HG03342 (cell line): Measurements from ENCODE around the gene RPS27.

Experiments used
- ATAC-seq: cut with Tn5 transposase; IDR thresholded peaks from one replicate; pipeline ENCODE4 v1.9.1; 2021; ENCODE audit warnings: mild to moderate bottlenecking, moderate library complexity; ENCODE audit not compliant: unreplicated experiment

RPS27 gene

DNA sequence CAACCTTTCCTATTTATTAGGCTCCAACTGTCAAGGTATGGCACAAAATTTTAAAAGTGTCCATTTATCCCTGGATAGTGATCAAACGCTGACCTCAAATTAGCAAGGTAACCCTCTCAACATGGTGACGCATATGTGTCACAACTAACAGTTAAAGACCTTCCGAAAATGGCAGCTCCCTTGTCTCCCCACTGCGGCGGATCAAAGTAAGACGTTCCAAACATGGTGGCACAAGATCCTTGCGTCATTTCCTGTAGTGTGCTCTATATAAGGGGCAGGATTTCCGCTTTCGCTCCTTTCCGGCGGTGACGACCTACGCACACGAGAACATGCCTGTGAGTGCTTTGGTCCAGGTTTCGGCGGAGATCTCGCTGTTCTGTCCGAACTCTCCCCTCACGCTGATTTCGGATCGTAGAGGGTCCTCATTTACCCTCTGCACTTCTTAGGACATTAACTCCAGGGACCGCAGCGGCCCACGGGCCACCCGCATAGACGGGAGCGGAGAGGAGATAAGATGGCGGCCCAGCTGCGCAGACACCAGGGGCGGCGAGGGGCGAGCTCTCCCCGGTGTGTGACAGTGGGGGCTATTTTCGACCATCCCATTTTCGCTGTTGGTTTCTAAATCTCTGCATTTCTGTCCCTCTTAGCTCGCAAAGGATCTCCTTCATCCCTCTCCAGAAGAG, at the start of gene RPS27:
TSS of gene RPS27 (plus strand) at position 295 of the 683 bp plus-strand sequence. CDS start at position 330, 35 bp downstream.
- peak; percentile 73 for ATAC-seq

DNA sequence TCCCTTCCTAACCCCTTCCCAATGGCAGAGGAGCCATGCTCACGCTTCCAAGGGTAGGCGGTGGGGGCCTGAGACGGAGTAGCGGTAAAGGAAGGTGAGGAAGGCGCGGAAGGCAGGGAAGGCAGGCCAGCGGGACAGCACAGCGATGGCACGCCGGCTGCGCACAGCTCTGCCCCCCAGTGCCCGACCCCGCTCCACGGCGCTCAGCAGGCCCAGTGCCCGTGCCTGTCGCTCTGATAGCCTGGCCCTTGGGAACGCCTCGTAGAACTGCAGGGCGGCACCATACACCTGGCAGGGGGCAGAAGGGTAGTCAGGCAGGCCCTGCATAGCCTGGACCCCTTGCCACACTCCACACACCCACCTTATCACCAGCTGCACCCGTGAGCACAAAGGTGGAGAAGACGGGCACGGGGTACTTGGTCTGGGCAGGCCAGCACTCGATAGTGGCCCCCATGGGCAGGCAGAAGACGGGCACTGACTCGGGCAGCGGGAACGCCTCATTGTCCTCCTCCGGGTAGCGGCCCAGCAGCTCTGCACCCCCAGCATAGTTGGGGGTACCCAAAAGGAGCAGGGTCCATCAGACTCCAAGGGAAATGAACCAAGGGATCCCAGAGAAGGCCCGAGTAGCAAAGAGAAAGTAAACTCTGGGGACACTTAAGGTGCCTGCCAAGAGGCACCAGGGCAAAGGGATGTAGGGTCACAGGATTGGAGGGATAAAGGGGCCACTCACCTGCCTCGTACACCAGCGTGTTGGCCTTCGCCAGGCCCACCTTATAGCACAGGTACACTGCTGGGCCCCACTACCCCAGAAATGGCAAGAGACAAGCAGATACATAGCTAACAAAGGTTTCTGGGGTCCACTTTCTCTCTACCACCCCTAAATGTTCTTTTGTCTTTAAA, 48.5 kb upstream of the RPS27 start:
- no peak for ATAC-seq

GRCh38 chr1:153942766-153943549, 47.6 kb upstream of the RPS27 start:
- ATAC-seq: no peak

DNA sequence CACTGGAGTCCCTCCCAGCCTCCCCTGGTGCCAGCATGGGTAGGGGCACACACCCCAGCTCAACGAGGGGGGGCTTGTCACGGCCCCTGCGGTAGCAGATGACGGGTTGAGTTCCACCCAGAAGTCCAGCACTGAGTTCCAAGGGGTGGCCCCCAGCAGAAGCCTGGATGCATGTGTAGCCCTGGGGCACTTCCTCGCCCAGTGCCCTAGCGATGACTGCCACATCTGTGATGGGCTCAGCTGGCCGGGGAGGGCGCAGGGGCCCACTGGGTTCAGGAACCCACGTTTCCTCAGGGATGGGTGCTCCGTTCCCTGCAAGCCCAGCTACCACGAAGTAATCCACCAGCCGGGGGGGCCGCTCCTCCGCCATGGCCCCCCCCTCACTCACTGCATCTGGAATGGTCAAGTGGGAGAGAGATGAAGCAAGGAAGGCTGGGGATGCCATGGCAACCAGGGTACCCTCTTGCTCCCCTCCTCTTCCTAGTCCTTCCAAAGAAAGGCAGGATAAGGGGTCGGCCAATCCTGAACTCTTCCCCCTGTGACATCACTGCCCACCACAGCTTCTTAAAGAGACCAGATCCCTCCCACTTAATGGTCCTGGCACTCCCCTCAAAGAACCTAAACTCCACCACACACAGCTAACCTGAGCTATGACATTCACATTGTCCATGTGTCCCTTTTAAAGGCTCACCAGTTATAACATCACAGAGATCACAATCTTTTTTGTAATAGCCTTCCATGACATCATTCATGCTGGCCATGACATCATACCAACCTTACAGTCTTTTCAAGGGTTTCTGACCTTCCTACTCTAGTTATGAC, 46.3 kb upstream of the RPS27 start:
- ATAC-seq: no peak

GRCh38 chr1:153944827-153945117, 45.8 kb upstream of the RPS27 start:
- ATAC-seq: no peak

DNA sequence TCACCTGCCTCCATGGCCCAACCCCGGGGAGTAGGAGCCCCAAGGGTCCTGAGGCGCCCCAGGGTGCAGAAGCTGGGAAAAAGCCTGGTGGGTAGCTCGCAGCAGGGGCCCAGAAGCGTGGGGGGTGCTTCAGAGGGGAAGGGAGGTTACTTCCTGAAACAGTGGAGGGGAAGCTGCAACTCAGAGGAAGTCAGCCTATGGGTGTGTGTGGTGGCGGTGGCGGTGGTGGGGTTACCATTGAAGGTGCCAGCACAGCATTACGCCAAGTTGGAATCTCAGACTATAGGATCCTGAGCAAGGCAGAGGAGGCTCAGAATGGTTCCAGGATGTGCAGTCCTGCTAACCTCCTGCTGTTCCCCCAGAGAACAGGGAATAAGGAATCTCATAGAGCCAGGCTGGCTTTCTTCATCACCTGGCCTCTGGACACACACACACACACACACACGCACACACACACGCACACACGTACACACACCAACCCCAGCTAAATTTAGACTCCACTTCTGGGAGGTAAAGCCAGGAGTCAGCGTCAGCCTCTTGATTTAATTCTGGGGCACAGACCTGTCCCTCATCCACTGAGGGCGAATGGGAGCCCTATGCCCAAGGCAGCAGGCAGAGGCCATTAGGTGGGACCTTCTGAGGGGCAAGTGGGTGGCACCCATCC, 45.3 kb upstream of the RPS27 start:
- no peak for ATAC-seq

- peak; percentile 67 for ATAC-seq
These were observed 44.6 kb upstream of the RPS27 start for GRCh38 chr1:153945795-153946621.

- peak; percentile 52 for ATAC-seq
These were observed 43.8 kb upstream of the RPS27 start, which contains the start of gene DENND4B for GRCh38 chr1:153946622-153947241. Gene DENND4B (minus strand): TSS chr1:153946718. CDS start chr1:153944374, 2,344 bp downstream.

GRCh38 chr1:153951183-153951582, 39.4 kb upstream of the RPS27 start:
- ATAC-seq: no peak

DNA sequence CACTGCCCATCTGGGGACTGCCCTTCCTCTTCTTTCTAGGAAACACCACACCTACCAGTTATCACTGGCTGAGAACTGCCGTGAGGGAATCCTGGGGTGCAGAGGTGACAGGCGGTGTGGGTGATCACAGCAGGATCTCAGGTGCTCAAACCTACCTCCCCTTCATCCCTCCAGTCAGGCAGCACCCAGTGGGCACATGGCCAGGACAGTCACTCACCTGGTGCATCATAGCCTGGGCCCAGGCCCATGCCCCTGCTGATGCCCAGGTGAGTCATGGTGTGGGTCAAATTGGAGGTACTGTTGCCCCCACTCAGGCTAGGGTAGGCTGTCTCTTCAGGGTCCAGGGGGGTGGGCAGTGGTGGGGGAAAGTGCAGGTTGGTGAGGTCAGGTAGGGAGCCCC, 38.8 kb upstream of the RPS27 start:
- ATAC-seq: no peak

DNA sequence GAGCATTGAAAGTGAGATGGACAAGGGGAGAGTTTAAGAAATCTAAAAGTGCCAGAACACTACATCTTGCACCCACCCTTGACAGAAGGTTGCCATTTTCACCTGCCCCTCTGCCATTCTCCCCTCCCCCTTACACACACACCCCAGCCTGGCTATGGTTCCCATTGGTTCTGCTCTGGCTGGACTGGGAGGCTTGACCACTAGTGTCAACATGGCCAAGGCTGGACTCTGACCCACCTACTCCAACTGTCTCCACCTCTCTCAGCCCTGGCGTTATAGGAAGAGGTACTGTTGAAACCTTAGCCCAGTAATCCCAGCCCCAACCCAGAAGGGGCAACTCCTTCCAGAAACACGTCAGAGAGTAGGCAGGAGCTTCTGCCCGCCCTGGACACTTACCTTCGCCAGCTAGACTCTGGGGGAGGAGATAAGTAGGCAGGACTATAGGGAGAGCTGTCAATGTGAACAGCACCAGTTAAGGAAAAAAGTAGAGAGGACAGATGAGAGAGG, 36.6 kb upstream of the RPS27 start:
- no peak for ATAC-seq

- no peak for ATAC-seq
These were observed 35.7 kb upstream of the RPS27 start for GRCh38 chr1:153954826-153955225.

DNA sequence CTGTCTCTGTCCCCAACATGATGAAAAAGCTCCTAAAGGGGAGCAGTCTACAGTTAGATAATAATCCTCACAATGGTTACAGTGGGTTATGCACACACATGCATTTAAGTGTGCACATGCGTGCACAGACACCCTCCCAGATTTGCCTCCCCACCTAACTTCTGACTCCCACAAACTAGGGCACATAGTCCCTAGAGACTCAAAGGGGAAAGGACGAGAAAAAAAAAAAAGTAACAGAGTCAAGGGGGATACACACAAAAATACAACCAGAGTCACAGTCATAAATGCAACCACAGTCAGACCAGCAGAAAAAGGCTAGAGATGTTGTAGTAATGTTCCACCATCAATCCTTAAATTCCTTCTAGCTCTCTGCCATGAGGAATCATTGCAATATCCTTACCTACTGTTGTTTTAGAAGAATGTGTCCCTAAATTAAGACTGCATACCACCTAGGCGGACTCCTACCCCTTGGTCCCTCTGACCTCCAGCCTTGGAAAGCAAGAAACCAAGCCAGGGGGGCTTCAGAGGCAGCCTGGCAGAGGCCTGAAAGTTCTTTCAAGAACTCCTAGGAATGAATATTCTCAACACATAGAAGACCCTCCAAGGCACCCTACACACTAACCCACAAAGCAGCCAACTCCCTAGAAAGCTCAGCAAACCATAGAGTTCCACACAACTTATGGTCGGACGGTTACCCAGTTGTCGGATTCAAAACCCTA, 33.4 kb upstream of the RPS27 start:
- no peak for ATAC-seq

- ATAC-seq: peak; percentile 4
These were observed 32.8 kb upstream of the RPS27 start for GRCh38 chr1:153957744-153958110.

GRCh38 chr1:153958111-153958960, 32.2 kb upstream of the RPS27 start, which contains the start of gene CRTC2:
Gene CRTC2 (minus strand): TSS chr1:153958612. CDS start chr1:153958497, 115 bp downstream.
- peak; percentile 73 for ATAC-seq

- ATAC-seq: no peak
These were observed 31.7 kb upstream of the RPS27 start for GRCh38 chr1:153958961-153959260.

GRCh38 chr1:153959454-153959853, 31.1 kb upstream of the RPS27 start:
- ATAC-seq: no peak
